HepG2 (cell line): ENCODE data around the gene PNPLA1. TPM values are rescaled to one million over a fixed set of nuclear protein-coding genes. Genes with fewer than 3 reads are reported as not detected.

Source experiments
- ARID5B ChIP-seq: IDR thresholded peaks from 2 replicates; pipeline ENCODE4 v1.4.0; 2020; ENCODE audit warnings: mild to moderate bottlenecking, missing genetic modification reagents
- BCL3 ChIP-seq: sonication (generic); formaldehyde crosslinking; IDR thresholded peaks from 2 replicates; pipeline ENCODE4 v1.5.1; 2020; ENCODE audit warnings: mild to moderate bottlenecking, missing genetic modification reagents, moderate library complexity
- FOXP4 ChIP-seq: sonication (generic); formaldehyde crosslinking; IDR thresholded peaks from 2 replicates; pipeline ENCODE4 v1.4.0; 2020; ENCODE audit warnings: missing genetic modification reagents
- HNF1A ChIP-seq, 2 experiments: sonication (generic) in 1 of 2; formaldehyde crosslinking in 1 of 2; IDR thresholded peaks; 2 replicates each; pipeline versions ENCODE4 v1.4.0 to v1.6.1; 2016 to 2020; ENCODE audit warnings: borderline replicate concordance in 1 of 2, low read depth in 1 of 2, mild to moderate bottlenecking in 1 of 2, missing genetic modification reagents in 1 of 2
- MATR3 ChIP-seq: sonication (generic); formaldehyde crosslinking; IDR thresholded peaks from 2 replicates; pipeline ENCODE4 v1.4.0; 2020; ENCODE audit warnings: missing genetic modification reagents
- MAX ChIP-seq: IDR thresholded peaks from 2 replicates; pipeline ENCODE4 v1.6.1; 2012; ENCODE audit warnings: inconsistent platforms
- MIXL1 ChIP-seq: IDR thresholded peaks from 2 replicates; pipeline ENCODE4 v1.6.1; 2016
- PHF20 ChIP-seq: sonication (generic); formaldehyde crosslinking; IDR thresholded peaks from 2 replicates; pipeline ENCODE4 v1.5.0; 2020; ENCODE audit warnings: mild to moderate bottlenecking, missing genetic modification reagents
- RFX1 ChIP-seq: fragments of 450-650 bp; IDR thresholded peaks from 2 replicates; pipeline ENCODE4 v1.6.1; 2017
- ZBTB26 ChIP-seq: IDR thresholded peaks from 2 replicates; pipeline ENCODE4 v1.6.1; 2016; ENCODE audit warnings: missing compliant biosample characterization, missing genetic modification reagents, borderline replicate concordance
- ZFP36 ChIP-seq: fragments of 150-350 bp; IDR thresholded peaks from 2 replicates; pipeline ENCODE4 v1.6.1; 2018; ENCODE audit warnings: borderline replicate concordance, low read length, low read depth; ENCODE audit not compliant: partially characterized antibody
- ZGPAT ChIP-seq: IDR thresholded peaks from 2 replicates; pipeline ENCODE4 v1.6.1; 2016; ENCODE audit warnings: mild to moderate bottlenecking
- ZNF484 ChIP-seq: sonication (generic); formaldehyde crosslinking; IDR thresholded peaks from 2 replicates; pipeline ENCODE4 v1.5.1; 2020; ENCODE audit warnings: mild to moderate bottlenecking, low read depth, missing genetic modification reagents, borderline replicate concordance
- polyA plus RNA-seq, 8 experiments: library from polyadenylated mRNA; depleted of rRNA in 3 of 8; stranded (reverse) in 7 of 8; unstranded in 1 of 8; fragments of >200 nt; fragmentation: Illumina TruSeq in 4 of 8; extraction: Trizol in 4 of 8; gene quantifications; 2 replicates each; pipeline versions ENCODE4 v1.2.1 to v1.2.3, GENCODE V29; 2011 to 2016; ENCODE audit warnings: low read depth in 4 of 8, missing spikeins in 1 of 8, mixed read lengths in 1 of 8; ENCODE audit not compliant: insufficient read depth in 1 of 8
- total RNA-seq, 5 experiments: library from RNA; depleted of rRNA; stranded (reverse); fragments of >200 nt; fragmentation: Illumina TruSeq; extraction: Trizol; gene quantifications; 2 replicates each; pipeline ENCODE4 v1.2.3, GENCODE V29; 2016; ENCODE audit warnings: low read depth in 1 of 5

The PNPLA1 gene
- total and polyA plus RNA-seq, 2 of the 13 experiments (the other 11 are each of a cell fraction or from before 2014, with no cell fraction given): not detected

- TF ChIP-seq HNF1A (IDR thresholded peaks at IDR 0.05; ENCODE audit: low read depth): no peak
- no peak for TF ChIP-seq HNF1A (CRISPR knock-in tag; IDR thresholded peaks at IDR 0.05; ENCODE audit: borderline replicate concordance)
- no peak for TF ChIP-seq ZFP36
- no peak for TF ChIP-seq MATR3 (CRISPR knock-in tag)
- peak; percentile 56; the same call in 1 of the 2 replicates for TF ChIP-seq ARID5B (CRISPR knock-in tag)
- TF ChIP-seq FOXP4 (CRISPR knock-in tag): 0 out of 2 replicates have a peak, but pooled peaks have one; percentile 17
- no peak for TF ChIP-seq BCL3 (CRISPR knock-in tag)
- no peak for TF ChIP-seq ZNF484 (CRISPR knock-in tag)
- peak; percentile 25; the same call in 1 of the 2 replicates for TF ChIP-seq ZGPAT
- no peak for TF ChIP-seq ZBTB26
- peak; percentile 39; the same call in 1 of the 2 replicates for TF ChIP-seq MAX
- no peak for TF ChIP-seq PHF20
- no peak for TF ChIP-seq RFX1
- no peak for TF ChIP-seq MIXL1 (CRISPR knock-in tag)
Measured at GRCh38 chr6:36320475-36320874, 50.6 kb downstream of the PNPLA1 start (continued).
